ENCODE measurements around the gene TPSB2. TPM values are rescaled to one million over a fixed set of nuclear protein-coding genes. Genes with fewer than 3 reads are reported as not detected.

Gene TPSB2
- total RNA-seq, 5 donors from 2014 or later (not counting 1 experiment from before 2014, with no cell fraction given), result 0.32 to 4.3 (median 0.52) TPM; not detected in 1

DNA sequence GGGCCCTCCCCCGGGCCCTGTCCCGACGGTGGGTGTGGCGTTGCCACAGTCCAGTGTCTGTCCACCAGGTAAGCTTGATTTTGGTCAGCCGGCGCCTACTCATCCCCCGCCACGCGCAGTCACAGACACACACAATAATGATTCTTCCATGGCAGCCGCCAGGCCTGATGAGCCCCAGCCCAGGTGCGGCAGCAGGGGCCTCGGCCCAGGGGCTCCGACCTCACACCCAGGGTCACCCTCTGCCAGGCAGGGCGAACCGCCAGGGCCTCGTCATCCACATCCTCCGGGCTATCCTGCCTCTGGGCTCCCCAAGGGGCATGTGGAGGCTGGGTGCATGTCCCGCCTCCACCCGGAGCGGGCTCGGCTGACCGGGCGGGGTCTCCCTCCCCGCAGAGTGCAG, 12.5 kb downstream of the TPSB2 start:
- Mint-ChIP-seq H3K4me3 (no peak overlapping the region), H3K36me3 (no peaks in the 10 kb centered on the region), H3K27ac (no peak overlapping the region), H3K9me3 (no peaks in the 10 kb centered on the region), H3K4me1 (no peaks in the 10 kb centered on the region), H3K27me3 (no peaks in the 10 kb centered on the region)
- Histone ChIP-seq H3K27me3 (replicated peaks in 1 of 2; ENCODE audit: control insufficient read depth in 2 of 2, extremely low read depth in 1 of 2, insufficient read depth in 2 of 2, low read length in 1 of 2) (peaks cover 0 to 17% of the 10 kb centered on the region in 2 experiments), H3K4me3 (ENCODE audit: control insufficient read depth in 1 of 2, extremely low read depth in 1 of 2, low read length in 1 of 2) (no peak overlapping the region), H3K4me1 (ENCODE audit: control insufficient read depth in 1 of 2, extremely low read depth in 1 of 2, insufficient read depth in 2 of 2, low read length in 2 of 2) (no peaks in the 10 kb centered on the region), H3K36me3 (ENCODE audit: control insufficient read depth in 2 of 2, extremely low read depth in 1 of 2, insufficient read depth in 1 of 2, low read length in 1 of 2) (no peaks in the 10 kb centered on the region), H3K27ac (ENCODE audit: low read length) (no peak overlapping the region), H3K9me3 (no peaks in the 10 kb centered on the region)
- ChIA-PET CTCF (no interaction called here), POLR2A (no interaction called here)
- 88% methylated on average over 24 of the region's 24 CpGs for WGBS (ENCODE audit: insufficient coverage)
- no peak for ATAC-seq (replicated peaks in 1 of 4)
- no peak for DNase-seq

DNA sequence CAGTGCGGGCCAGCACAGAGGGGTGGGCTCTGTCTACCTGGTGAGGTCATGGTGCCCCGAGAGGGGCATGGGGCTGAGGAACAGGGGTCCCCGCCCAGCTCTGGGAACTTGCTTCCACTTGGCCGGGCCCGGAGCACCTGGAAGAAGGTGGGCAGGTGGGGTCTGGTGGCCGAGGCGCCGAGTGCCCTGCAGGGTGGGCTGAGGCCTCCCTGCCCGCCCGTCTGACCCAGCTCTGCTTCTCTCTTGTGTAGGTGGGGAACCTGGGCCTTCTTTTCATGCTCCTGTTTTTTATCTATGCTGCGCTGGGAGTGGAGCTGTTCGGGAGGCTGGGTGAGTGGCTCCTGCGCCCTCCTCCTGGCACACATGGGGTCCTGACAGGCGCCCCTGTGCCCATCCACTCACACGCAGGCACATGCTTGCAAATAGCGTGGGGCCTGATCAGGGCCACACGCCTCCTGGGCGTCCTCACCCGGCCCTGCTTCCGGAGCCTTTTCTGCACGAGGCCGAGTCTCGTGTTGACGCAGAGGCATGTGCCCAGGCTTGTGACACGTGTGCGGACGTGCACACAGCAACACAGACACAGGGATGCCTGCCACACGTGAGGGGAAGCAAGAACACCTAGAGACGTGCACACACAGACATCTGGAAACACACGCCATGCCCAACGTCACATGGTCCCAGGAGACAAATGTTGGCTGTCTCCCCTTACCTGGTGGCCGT, 13.1 kb downstream of the TPSB2 start:
- Histone ChIP-seq H3K27ac (ENCODE audit: low read length) (no peak overlapping the region), H3K9me3 (no peaks in the 10 kb centered on the region), H3K4me1 (ENCODE audit: control insufficient read depth in 1 of 2, extremely low read depth in 1 of 2, insufficient read depth in 2 of 2, low read length in 2 of 2) (no peaks in the 10 kb centered on the region), H3K27me3 (replicated peaks in 1 of 2; ENCODE audit: control insufficient read depth in 2 of 2, extremely low read depth in 1 of 2, insufficient read depth in 2 of 2, low read length in 1 of 2) (peaks cover 0 to 15% of the 10 kb centered on the region in 2 experiments), H3K36me3 (ENCODE audit: control insufficient read depth in 2 of 2, extremely low read depth in 1 of 2, insufficient read depth in 1 of 2, low read length in 1 of 2) (no peaks in the 10 kb centered on the region), H3K4me3 (ENCODE audit: control insufficient read depth in 1 of 2, extremely low read depth in 1 of 2, low read length in 1 of 2) (no peak overlapping the region)
- WGBS (ENCODE audit: insufficient coverage), result 85% methylated on average over 32 of the region's 32 CpGs
- H3K4me1 Mint-ChIP-seq, result no peaks in the 10 kb centered on the region
- ChIA-PET CTCF (no interaction called here), POLR2A (no interaction called here)
- no peak for DNase-seq
- no peaks in the 10 kb centered on the region for H3K9me3 Mint-ChIP-seq
- H3K36me3 Mint-ChIP-seq, result no peaks in the 10 kb centered on the region
- no peak for ATAC-seq (replicated peaks in 1 of 4)
- no peak overlapping the region for H3K27ac Mint-ChIP-seq
- H3K4me3 Mint-ChIP-seq, result no peak overlapping the region
- no peaks in the 10 kb centered on the region for H3K27me3 Mint-ChIP-seq

DNA sequence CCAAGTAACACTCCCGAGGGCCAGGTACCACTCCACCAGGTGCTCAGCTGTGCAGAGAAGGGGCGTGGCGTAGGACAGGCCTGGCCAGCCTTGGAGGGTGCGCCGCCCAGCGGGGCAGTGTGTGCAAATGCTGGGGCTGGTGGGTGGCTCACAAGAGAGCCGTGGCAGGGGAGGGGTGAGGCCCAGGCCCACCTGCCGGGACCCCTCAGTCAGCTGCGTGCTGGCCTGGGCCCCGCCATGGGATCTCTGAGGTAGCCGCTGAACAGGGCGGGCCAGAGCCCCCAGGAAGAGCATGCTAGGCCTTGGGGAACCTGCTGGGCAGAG, 13.7 kb downstream of the TPSB2 start:
- Histone ChIP-seq H3K4me1 (ENCODE audit: control insufficient read depth in 1 of 2, extremely low read depth in 1 of 2, insufficient read depth in 2 of 2, low read length in 2 of 2) (no peaks in the 10 kb centered on the region), H3K9me3 (no peaks in the 10 kb centered on the region), H3K4me3 (ENCODE audit: control insufficient read depth in 1 of 2, extremely low read depth in 1 of 2, low read length in 1 of 2) (no peak overlapping the region), H3K36me3 (ENCODE audit: control insufficient read depth in 2 of 2, extremely low read depth in 1 of 2, insufficient read depth in 1 of 2, low read length in 1 of 2) (no peaks in the 10 kb centered on the region), H3K27ac (ENCODE audit: low read length) (no peak overlapping the region), H3K27me3 (replicated peaks in 1 of 2; ENCODE audit: control insufficient read depth in 2 of 2, extremely low read depth in 1 of 2, insufficient read depth in 2 of 2, low read length in 1 of 2) (peaks cover 0 to 11% of the 10 kb centered on the region in 2 experiments)
- no peak overlapping the region for H3K4me3 Mint-ChIP-seq
- no peaks in the 10 kb centered on the region for H3K36me3 Mint-ChIP-seq
- ATAC-seq (replicated peaks in 1 of 4) (no peak), DNase-seq (no peak)
- WGBS (ENCODE audit: insufficient coverage), result 84% methylated on average over 12 of the region's 12 CpGs
- ChIA-PET POLR2A (no interaction called here), CTCF (no interaction called here)
- no peak overlapping the region for H3K27ac Mint-ChIP-seq
- no peaks in the 10 kb centered on the region for H3K27me3 Mint-ChIP-seq
- H3K4me1 Mint-ChIP-seq, result no peaks in the 10 kb centered on the region
- H3K9me3 Mint-ChIP-seq, result no peaks in the 10 kb centered on the region

DNA sequence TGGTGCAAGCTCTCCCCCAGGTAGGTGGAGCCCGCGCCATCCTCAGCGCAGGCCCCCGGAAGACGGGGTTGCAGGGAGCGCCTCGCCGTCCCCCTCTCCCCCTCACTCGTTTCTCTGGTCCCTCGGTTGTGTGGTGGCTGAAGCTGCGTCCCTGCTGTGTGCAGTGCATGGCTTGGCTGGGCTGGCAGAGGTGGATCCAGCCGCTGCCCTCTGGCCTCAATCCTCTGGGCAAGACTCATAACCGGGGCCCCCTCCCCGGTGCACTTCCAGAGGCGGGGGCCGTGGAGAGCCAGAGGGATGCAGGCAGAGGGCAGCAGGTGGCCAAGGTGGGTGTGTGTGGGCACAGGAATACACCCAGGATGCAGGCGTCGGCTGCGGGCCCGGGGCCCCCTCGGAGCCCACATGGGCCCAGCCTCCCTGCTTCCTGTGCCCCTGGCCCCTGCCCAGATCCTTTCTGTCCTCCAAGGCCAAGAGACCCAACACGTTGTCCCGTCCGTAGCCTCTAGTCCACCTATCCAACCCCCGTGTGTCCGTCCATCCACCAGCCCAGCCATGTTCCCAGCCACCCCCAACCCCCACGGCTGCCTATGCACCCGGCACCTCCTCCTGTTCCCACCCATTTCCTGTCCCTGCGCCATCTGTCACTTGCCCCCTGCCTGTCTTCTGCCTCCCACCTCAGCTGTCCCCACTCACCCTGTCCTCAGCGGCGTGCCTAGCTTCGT, 14.2 kb downstream of the TPSB2 start:
- Histone ChIP-seq H3K4me3 (ENCODE audit: control insufficient read depth in 1 of 2, extremely low read depth in 1 of 2, low read length in 1 of 2) (no peak overlapping the region), H3K36me3 (ENCODE audit: control insufficient read depth in 2 of 2, extremely low read depth in 1 of 2, insufficient read depth in 1 of 2, low read length in 1 of 2) (no peaks in the 10 kb centered on the region), H3K4me1 (ENCODE audit: control insufficient read depth in 1 of 2, extremely low read depth in 1 of 2, insufficient read depth in 2 of 2, low read length in 2 of 2) (no peaks in the 10 kb centered on the region), H3K27ac (ENCODE audit: low read length) (no peak overlapping the region), H3K9me3 (no peaks in the 10 kb centered on the region), H3K27me3 (replicated peaks in 1 of 2; ENCODE audit: control insufficient read depth in 2 of 2, extremely low read depth in 1 of 2, insufficient read depth in 2 of 2, low read length in 1 of 2) (peaks cover 0 to 10% of the 10 kb centered on the region in 2 experiments)
- DNase-seq (no peak), ATAC-seq (replicated peaks in 1 of 4) (no peak)
- ChIA-PET CTCF (no interaction called here), POLR2A (no interaction called here)
- Mint-ChIP-seq H3K4me1 (no peaks in the 10 kb centered on the region), H3K9me3 (no peaks in the 10 kb centered on the region), H3K27ac (no peak overlapping the region), H3K36me3 (no peaks in the 10 kb centered on the region), H3K27me3 (no peaks in the 10 kb centered on the region), H3K4me3 (no peak overlapping the region)
- WGBS (ENCODE audit: insufficient coverage), result 66% methylated on average over 25 of the region's 32 CpGs

DNA sequence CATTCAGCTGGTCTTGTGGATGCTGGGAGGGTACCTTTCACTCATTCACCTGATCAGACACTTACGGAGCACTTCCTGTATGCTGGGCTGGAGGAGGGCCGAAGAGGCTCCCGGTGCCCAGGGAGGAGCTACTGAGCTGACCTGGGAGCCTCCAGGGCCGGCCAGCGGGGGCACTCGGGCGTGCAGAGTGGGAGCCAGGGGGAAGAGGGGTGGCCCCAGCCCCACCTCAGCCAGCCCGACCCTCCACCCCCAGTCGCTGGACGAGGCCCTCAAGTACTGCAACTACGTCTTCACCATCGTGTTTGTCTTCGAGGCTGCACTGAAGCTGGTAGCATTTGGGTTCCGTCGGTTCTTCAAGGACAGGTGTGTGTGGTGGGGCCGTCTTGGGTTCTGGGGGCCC, 15.3 kb downstream of the TPSB2 start:
- peaks cover 0 to 10% of the 10 kb centered on the region in 2 experiments for H3K27me3 ChIP-seq (replicated peaks in 1 of 2; ENCODE audit: control insufficient read depth in 2 of 2, extremely low read depth in 1 of 2, insufficient read depth in 2 of 2, low read length in 1 of 2)
- no peak overlapping the region for H3K27ac Mint-ChIP-seq
- H3K4me3 ChIP-seq (ENCODE audit: control insufficient read depth in 1 of 2, extremely low read depth in 1 of 2, low read length in 1 of 2), result no peak overlapping the region
- CTCF ChIA-PET, result interaction anchor here in 1 of 2 donors (0.6 kb wide), 1 partner anchor 1120 kb away, joined by 10 read pairs; no protein-coding TSS in a partner anchor
- H3K27me3 Mint-ChIP-seq, result no peaks in the 10 kb centered on the region
- no peak overlapping the region for H3K27ac ChIP-seq (ENCODE audit: low read length)
- no peaks in the 10 kb centered on the region for H3K36me3 ChIP-seq (ENCODE audit: control insufficient read depth in 2 of 2, extremely low read depth in 1 of 2, insufficient read depth in 1 of 2, low read length in 1 of 2)
- no peaks in the 10 kb centered on the region for H3K9me3 ChIP-seq
- 78% methylated on average over 5 of the region's 16 CpGs for WGBS (ENCODE audit: insufficient coverage)
- DNase-seq, result no peak
- no peak overlapping the region for H3K4me3 Mint-ChIP-seq
- ATAC-seq (replicated peaks in 1 of 4), result no peak
- no peaks in the 10 kb centered on the region for H3K36me3 Mint-ChIP-seq
- no peaks in the 10 kb centered on the region for H3K9me3 Mint-ChIP-seq
- H3K4me1 Mint-ChIP-seq, result no peaks in the 10 kb centered on the region
- POLR2A ChIA-PET, result interaction anchor here in 1 of 2 donors (0.6 kb wide), 1 partner anchor 128 kb away, joined by 5 read pairs; no protein-coding TSS in a partner anchor
- peaks cover 0 to 2% of the 10 kb centered on the region in 2 experiments for H3K4me1 ChIP-seq (ENCODE audit: control insufficient read depth in 1 of 2, extremely low read depth in 1 of 2, insufficient read depth in 2 of 2, low read length in 2 of 2)

DNA sequence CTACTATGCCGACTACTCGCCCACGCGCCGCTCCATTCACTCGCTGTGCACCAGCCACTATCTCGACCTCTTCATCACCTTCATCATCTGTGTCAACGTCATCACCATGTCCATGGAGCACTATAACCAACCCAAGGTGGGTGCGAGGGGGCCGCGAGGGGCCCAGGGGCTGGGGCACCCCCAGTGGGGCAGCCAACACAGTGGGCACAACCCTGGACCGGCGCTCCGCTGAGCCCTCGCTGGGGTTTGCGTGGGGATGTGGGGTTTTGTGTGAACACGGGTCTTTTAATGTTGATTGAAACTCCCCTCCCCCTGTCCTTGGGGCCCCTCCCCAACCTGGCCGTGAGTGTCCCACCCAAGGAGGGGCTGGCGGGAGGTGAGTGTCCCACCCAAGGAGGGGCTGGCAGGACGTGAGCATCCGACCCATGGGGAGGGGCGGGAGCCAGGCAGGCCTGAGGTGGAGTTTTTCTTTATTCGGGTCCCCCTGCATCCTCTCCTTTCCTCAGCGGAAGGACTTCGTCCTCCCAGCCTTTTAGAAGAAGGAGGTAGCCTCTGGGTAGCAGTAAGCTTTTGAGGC, 16.1 kb downstream of the TPSB2 start:
- Histone ChIP-seq H3K4me1 (ENCODE audit: control insufficient read depth in 1 of 2, extremely low read depth in 1 of 2, insufficient read depth in 2 of 2, low read length in 2 of 2) (peaks cover 0 to 8% of the 10 kb centered on the region in 2 experiments), H3K9me3 (no peaks in the 10 kb centered on the region), H3K4me3 (ENCODE audit: control insufficient read depth in 1 of 2, extremely low read depth in 1 of 2, low read length in 1 of 2) (no peak overlapping the region), H3K27me3 (replicated peaks in 1 of 2; ENCODE audit: control insufficient read depth in 2 of 2, extremely low read depth in 1 of 2, insufficient read depth in 2 of 2, low read length in 1 of 2) (peaks cover 0 to 10% of the 10 kb centered on the region in 2 experiments), H3K27ac (ENCODE audit: low read length) (no peak overlapping the region), H3K36me3 (ENCODE audit: control insufficient read depth in 2 of 2, extremely low read depth in 1 of 2, insufficient read depth in 1 of 2, low read length in 1 of 2) (no peaks in the 10 kb centered on the region)
- no peak for ATAC-seq (replicated peaks in 1 of 4)
- no peaks in the 10 kb centered on the region for H3K36me3 Mint-ChIP-seq
- ChIA-PET CTCF (no interaction called here), POLR2A (no interaction called here)
- peaks cover 0 to 2% (median 0%) of the 10 kb centered on the region in 3 donors for H3K4me1 Mint-ChIP-seq
- H3K9me3 Mint-ChIP-seq, result no peaks in the 10 kb centered on the region
- H3K4me3 Mint-ChIP-seq, result no peak overlapping the region
- no peak overlapping the region for H3K27ac Mint-ChIP-seq
- WGBS (ENCODE audit: insufficient coverage), result 91% methylated on average over 9 of the region's 25 CpGs
- H3K27me3 Mint-ChIP-seq, result no peaks in the 10 kb centered on the region
- DNase-seq, result no peak

Measured in T-cell (primary cell).